Spleen (tissue), 7 donors: Measurements from ENCODE around the gene DPYD.

Experiments used
- POLR2A ChIP-seq, 3 donors: fragments of 450-650 bp; IDR thresholded peaks; one replicate each; pipeline ENCODE4 v1.5.1; 2017; ENCODE audit warnings: antibody characterized with exemption in 3 of 3, mild to moderate bottlenecking in 1 of 3
- POLR2AphosphoS5 ChIP-seq, 3 donors: sonication (generic); formaldehyde crosslinking; IDR thresholded peaks; one replicate each; pipeline ENCODE4 v1.5.1; 2017; ENCODE audit warnings: antibody characterized with exemption in 3 of 3
- TF ChIP-seq, protein P1 (sequence below), 11 experiments: fragments of 200-600 bp in 7 of 11; fragments of 450-650 bp in 4 of 11; sonication (generic) in 4 of 11; IDR thresholded peaks in 8 of 11; conservative IDR thresholded peaks in 3 of 11; 1 replicate in 7 of 11; 2 replicates in 4 of 11; pipeline versions ENCODE4 v1.4.0 to v1.8.0; 2016 to 2021; ENCODE audit warnings: antibody characterized with exemption in 11 of 11, inconsistent platforms in 4 of 11, mild to moderate bottlenecking in 1 of 11
- donor health status: DM: no; HTN: no; CAD: no; lungs with moderate emphysema.
- donor health status: DM: no; HTN: no; CAD: no.
- donor health status: DM: no; HTN: no; CAD: no.

DNA sequence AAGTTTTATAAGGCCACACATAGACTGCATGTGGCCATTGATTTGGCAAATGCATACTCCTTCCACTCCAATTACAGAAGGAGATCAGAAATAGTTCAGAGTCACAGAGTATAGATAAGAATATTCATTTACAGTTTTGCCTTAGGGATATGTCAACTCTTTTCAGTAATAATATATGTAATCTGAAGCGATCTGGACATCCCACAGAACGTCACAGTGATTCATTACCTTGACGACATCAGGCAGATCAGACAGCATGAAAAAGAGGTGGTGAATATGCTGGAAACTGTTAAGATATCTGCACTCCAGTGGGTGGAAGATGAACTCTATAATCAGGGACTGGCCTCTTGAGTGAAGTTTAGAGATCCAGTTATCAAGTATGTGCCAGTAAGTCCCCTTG is 240.4 kb downstream of the DPYD start:
- TF ChIP-seq, protein P1, sequence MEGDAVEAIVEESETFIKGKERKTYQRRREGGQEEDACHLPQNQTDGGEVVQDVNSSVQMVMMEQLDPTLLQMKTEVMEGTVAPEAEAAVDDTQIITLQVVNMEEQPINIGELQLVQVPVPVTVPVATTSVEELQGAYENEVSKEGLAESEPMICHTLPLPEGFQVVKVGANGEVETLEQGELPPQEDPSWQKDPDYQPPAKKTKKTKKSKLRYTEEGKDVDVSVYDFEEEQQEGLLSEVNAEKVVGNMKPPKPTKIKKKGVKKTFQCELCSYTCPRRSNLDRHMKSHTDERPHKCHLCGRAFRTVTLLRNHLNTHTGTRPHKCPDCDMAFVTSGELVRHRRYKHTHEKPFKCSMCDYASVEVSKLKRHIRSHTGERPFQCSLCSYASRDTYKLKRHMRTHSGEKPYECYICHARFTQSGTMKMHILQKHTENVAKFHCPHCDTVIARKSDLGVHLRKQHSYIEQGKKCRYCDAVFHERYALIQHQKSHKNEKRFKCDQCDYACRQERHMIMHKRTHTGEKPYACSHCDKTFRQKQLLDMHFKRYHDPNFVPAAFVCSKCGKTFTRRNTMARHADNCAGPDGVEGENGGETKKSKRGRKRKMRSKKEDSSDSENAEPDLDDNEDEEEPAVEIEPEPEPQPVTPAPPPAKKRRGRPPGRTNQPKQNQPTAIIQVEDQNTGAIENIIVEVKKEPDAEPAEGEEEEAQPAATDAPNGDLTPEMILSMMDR (IDR thresholded peaks at IDR 0.05 in 8 of 11, conservative IDR thresholded peaks at IDR 0.05 in 3 of 11), result no peak
- TF ChIP-seq POLR2A (IDR thresholded peaks at IDR 0.05) (no peak), POLR2AphosphoS5 (IDR thresholded peaks at IDR 0.05) (no peak)
